ENCODE results near the gene ASIC1.
A peak's percentile ranks its signal among the peaks of the same experiment; 100 is the strongest.

ASIC1 gene

DNA sequence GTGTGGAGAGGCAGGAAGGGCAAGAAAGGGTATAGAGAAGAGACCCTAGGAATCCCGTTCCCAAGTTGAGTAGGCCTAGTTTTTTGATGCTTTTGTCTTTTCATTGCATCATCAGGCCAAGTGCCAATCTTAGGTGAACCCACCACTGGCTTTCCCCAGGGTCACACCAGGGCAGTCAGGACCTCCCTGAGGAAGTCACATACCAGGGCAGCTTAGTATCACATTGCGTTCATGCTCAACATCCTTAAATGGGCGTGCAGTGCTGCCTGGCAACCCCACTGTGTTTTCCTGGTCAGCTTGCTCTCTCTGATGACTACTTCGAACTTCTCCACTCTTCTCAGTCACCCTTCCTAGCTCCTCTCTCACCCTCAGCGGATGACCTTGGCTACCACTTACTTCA is 9.0 kb downstream of the ASIC1 start:
- peak overlapping the region; percentile 19 for H3K4me2 ChIP-seq (ENCODE audit: low read depth, low read length, poor library complexity, severe bottlenecking)
- TF ChIP-seq EZH2phosphoT487 (IDR thresholded peaks at IDR 0.05; ENCODE audit: borderline replicate concordance) = no peak
- TF ChIP-seq, protein P1, sequence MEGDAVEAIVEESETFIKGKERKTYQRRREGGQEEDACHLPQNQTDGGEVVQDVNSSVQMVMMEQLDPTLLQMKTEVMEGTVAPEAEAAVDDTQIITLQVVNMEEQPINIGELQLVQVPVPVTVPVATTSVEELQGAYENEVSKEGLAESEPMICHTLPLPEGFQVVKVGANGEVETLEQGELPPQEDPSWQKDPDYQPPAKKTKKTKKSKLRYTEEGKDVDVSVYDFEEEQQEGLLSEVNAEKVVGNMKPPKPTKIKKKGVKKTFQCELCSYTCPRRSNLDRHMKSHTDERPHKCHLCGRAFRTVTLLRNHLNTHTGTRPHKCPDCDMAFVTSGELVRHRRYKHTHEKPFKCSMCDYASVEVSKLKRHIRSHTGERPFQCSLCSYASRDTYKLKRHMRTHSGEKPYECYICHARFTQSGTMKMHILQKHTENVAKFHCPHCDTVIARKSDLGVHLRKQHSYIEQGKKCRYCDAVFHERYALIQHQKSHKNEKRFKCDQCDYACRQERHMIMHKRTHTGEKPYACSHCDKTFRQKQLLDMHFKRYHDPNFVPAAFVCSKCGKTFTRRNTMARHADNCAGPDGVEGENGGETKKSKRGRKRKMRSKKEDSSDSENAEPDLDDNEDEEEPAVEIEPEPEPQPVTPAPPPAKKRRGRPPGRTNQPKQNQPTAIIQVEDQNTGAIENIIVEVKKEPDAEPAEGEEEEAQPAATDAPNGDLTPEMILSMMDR (conservative IDR thresholded peaks at IDR 0.05; ENCODE audit: low read length) = no peak
- H2AFZ ChIP-seq (ENCODE audit: low read length) = peak overlapping the region; percentile 21; the same call in 1 of the 2 replicates

GRCh38 chr12:50069069-50069468 is 11.7 kb downstream of the ASIC1 start:
- H3F3A ChIP-seq (ENCODE audit: low read depth) = no peaks in the 10 kb centered on the region
- TF ChIP-seq, protein P1 (conservative IDR thresholded peaks at IDR 0.05; ENCODE audit: low read length) = no peak
- no peaks in the 10 kb centered on the region for H3K79me2 ChIP-seq (ENCODE audit: insufficient read depth, low read length)
- H3K9me2 ChIP-seq (replicated peaks; ENCODE audit: low read depth, low read length) = no peaks in the 10 kb centered on the region
- H3K27me3 ChIP-seq (ENCODE audit: insufficient read depth, low read length, poor library complexity, severe bottlenecking) = no peaks in the 10 kb centered on the region
- H3K4me2 ChIP-seq (ENCODE audit: low read depth, low read length, poor library complexity, severe bottlenecking) = no peak overlapping the region
- H3K4me1 ChIP-seq (ENCODE audit: insufficient read depth, low read length, poor library complexity, severe bottlenecking) = peaks cover 22% of the 10 kb centered on the region
- H3K9ac ChIP-seq (ENCODE audit: low read depth, low read length, poor library complexity, severe bottlenecking) = no peak overlapping the region
- H3K36me3 ChIP-seq (ENCODE audit: insufficient read depth, low read length) = no peaks in the 10 kb centered on the region
- no peak overlapping the region for H2AFZ ChIP-seq (ENCODE audit: low read length)
- H3K4me3 ChIP-seq (ENCODE audit: low read length, poor library complexity, severe bottlenecking) = no peak overlapping the region
- no peaks in the 10 kb centered on the region for H3K9me3 ChIP-seq (ENCODE audit: insufficient read depth, low read depth, low read length)
- H4K20me1 ChIP-seq (ENCODE audit: insufficient read depth, low read length, poor library complexity, severe bottlenecking) = no peaks in the 10 kb centered on the region

More for the DNA sequence above, 9.0 kb downstream of the ASIC1 start:
- Histone ChIP-seq H4K20me1 (ENCODE audit: insufficient read depth, low read length, poor library complexity, severe bottlenecking) (no peaks in the 10 kb centered on the region), H3K9me2 (replicated peaks; ENCODE audit: low read depth, low read length) (no peaks in the 10 kb centered on the region), H3K79me2 (ENCODE audit: insufficient read depth, low read length) (no peaks in the 10 kb centered on the region), H3K4me3 (ENCODE audit: low read length, poor library complexity, severe bottlenecking) (no peak overlapping the region), H3K9ac (ENCODE audit: low read depth, low read length, poor library complexity, severe bottlenecking) (peak overlapping the region; percentile 20), H3K4me1 (ENCODE audit: insufficient read depth, low read length, poor library complexity, severe bottlenecking) (peaks cover 43% of the 10 kb centered on the region), H3F3A (ENCODE audit: low read depth) (no peaks in the 10 kb centered on the region), H3K27me3 (ENCODE audit: insufficient read depth, low read length, poor library complexity, severe bottlenecking) (no peaks in the 10 kb centered on the region), H3K36me3 (ENCODE audit: insufficient read depth, low read length) (no peaks in the 10 kb centered on the region), H3K9me3 (ENCODE audit: insufficient read depth, low read depth, low read length) (no peaks in the 10 kb centered on the region)

- no peaks in the 10 kb centered on the region for H3K79me2 ChIP-seq (ENCODE audit: insufficient read depth, low read length)
- no peak overlapping the region for H2AFZ ChIP-seq (ENCODE audit: low read length)
- no peak overlapping the region for H3K4me3 ChIP-seq (ENCODE audit: low read length, poor library complexity, severe bottlenecking)
- no peaks in the 10 kb centered on the region for H3F3A ChIP-seq (ENCODE audit: low read depth)
- no peak overlapping the region for H3K4me2 ChIP-seq (ENCODE audit: low read depth, low read length, poor library complexity, severe bottlenecking)
- no peaks in the 10 kb centered on the region for H3K9me2 ChIP-seq (replicated peaks; ENCODE audit: low read depth, low read length)
- H4K20me1 ChIP-seq (ENCODE audit: insufficient read depth, low read length, poor library complexity, severe bottlenecking) = no peaks in the 10 kb centered on the region
- TF ChIP-seq, protein P1 (conservative IDR thresholded peaks at IDR 0.05; ENCODE audit: low read length) = no peak
- no peak for TF ChIP-seq EZH2phosphoT487 (IDR thresholded peaks at IDR 0.05; ENCODE audit: borderline replicate concordance)
- H3K9ac ChIP-seq (ENCODE audit: low read depth, low read length, poor library complexity, severe bottlenecking) = no peak overlapping the region
- peaks cover 22% of the 10 kb centered on the region for H3K4me1 ChIP-seq (ENCODE audit: insufficient read depth, low read length, poor library complexity, severe bottlenecking)
- H3K27me3 ChIP-seq (ENCODE audit: insufficient read depth, low read length, poor library complexity, severe bottlenecking) = no peaks in the 10 kb centered on the region
- no peaks in the 10 kb centered on the region for H3K36me3 ChIP-seq (ENCODE audit: insufficient read depth, low read length)
- no peaks in the 10 kb centered on the region for H3K9me3 ChIP-seq (ENCODE audit: insufficient read depth, low read depth, low read length)
These were observed 12.1 kb downstream of the ASIC1 start for GRCh38 chr12:50069539-50069938.
